Mesendoderm (in vitro differentiated cells): ENCODE measurements around the gene EIF4G3.

Source experiments
- DNase-seq: peaks from one replicate; pipeline ENCODE4 v3.0.0; 2013
- H2AK5ac ChIP-seq: 2 replicates; pipeline ENCODE4 v1.6.1; 2013; ENCODE audit warnings: low read length, inconsistent platforms
- H2BK120ac ChIP-seq: 2 replicates; pipeline ENCODE4 v1.6.1; 2013; ENCODE audit warnings: low read depth, mild to moderate bottlenecking, low read length, moderate library complexity, mixed read lengths
- H2BK15ac ChIP-seq: replicated peaks from 2 replicates; pipeline ENCODE4 v1.6.1; 2013; ENCODE audit warnings: low read depth, mild to moderate bottlenecking, moderate library complexity
- H2BK5ac ChIP-seq: 2 replicates; pipeline ENCODE4 v1.6.1; 2013; ENCODE audit warnings: low read length, inconsistent platforms
- H3K18ac ChIP-seq: 2 replicates; pipeline ENCODE4 v1.6.1; 2013; ENCODE audit warnings: mild to moderate bottlenecking, low read length, mixed read lengths
- H3K23ac ChIP-seq: one replicate; pipeline ENCODE4 v1.6.1; 2013; ENCODE audit warnings: low read length
- H3K27ac ChIP-seq: 2 replicates; pipeline ENCODE4 v1.5.1; 2013; ENCODE audit warnings: low read depth, mild to moderate bottlenecking, inconsistent platforms, low read length, moderate library complexity
- H3K27me3 ChIP-seq: 2 replicates; pipeline ENCODE4 v1.6.1; 2013; ENCODE audit warnings: low read length, control low read depth, mild to moderate bottlenecking, inconsistent platforms; ENCODE audit not compliant: insufficient read depth, poor library complexity
- H3K36me3 ChIP-seq: 2 replicates; pipeline ENCODE4 v1.6.1; 2013; ENCODE audit warnings: low read length, inconsistent platforms; ENCODE audit not compliant: control insufficient read depth, insufficient read depth
- H3K4ac ChIP-seq: one replicate; pipeline ENCODE4 v1.6.1; 2013; ENCODE audit warnings: low read depth, mild to moderate bottlenecking, low read length, moderate library complexity
- H3K4me1 ChIP-seq: 2 replicates; pipeline ENCODE4 v1.6.1; 2013; ENCODE audit warnings: low read depth, low read length, inconsistent platforms; ENCODE audit not compliant: control insufficient read depth
- H3K4me2 ChIP-seq: 2 replicates; pipeline ENCODE4 v1.6.1; 2013; ENCODE audit warnings: low read length
- H3K4me3 ChIP-seq: 2 replicates; pipeline ENCODE4 v1.5.1; 2013; ENCODE audit warnings: mild to moderate bottlenecking, low read length
- H3K56ac ChIP-seq: one replicate; pipeline ENCODE4 v1.6.1; 2013; ENCODE audit warnings: low read length
- H3K79me1 ChIP-seq: 2 replicates; pipeline ENCODE4 v1.6.1; 2013; ENCODE audit warnings: low read length, inconsistent platforms
- H3K79me2 ChIP-seq: 2 replicates; pipeline ENCODE4 v1.6.1; 2013; ENCODE audit warnings: mild to moderate bottlenecking, low read length; ENCODE audit not compliant: control insufficient read depth, insufficient read depth
- H3K9ac ChIP-seq: 2 replicates; pipeline ENCODE4 v1.6.1; 2013; ENCODE audit warnings: low read length, inconsistent platforms
- H4K5ac ChIP-seq: one replicate; pipeline ENCODE4 v1.6.1; 2013; ENCODE audit warnings: low read length
- H4K8ac ChIP-seq: one replicate; pipeline ENCODE4 v1.6.1; 2013; ENCODE audit warnings: low read depth, mild to moderate bottlenecking, control low read depth, low read length, moderate library complexity
- WGBS: extraction: QIAGEN DNeasy Blood & Tissue Kit; methylation state at CpG from one replicate; pipeline ENCODE4 v1.1.7; 2013; ENCODE audit warnings: low lambda C conversion rate, missing lambda C conversion rate; ENCODE audit not compliant: insufficient coverage; ENCODE audit errors: extremely low coverage; 5-methylcytosine and 5-hydroxymethylcytosine counted together

The EIF4G3 gene

GRCh38 chr1:21121764-21122471 is 54.8 kb downstream of the EIF4G3 start:
- Histone ChIP-seq H2BK5ac (no peak overlapping the region), H3K4me2 (no peak overlapping the region), H3K18ac (no peak overlapping the region), H4K5ac (no peak overlapping the region), H3K9ac (no peak overlapping the region), H2AK5ac (no peak overlapping the region), H3K36me3 (no peaks in the 10 kb centered on the region), H3K23ac (no peak overlapping the region), H2BK120ac (no peak overlapping the region), H3K79me1 (peaks cover 2% of the 10 kb centered on the region), H3K56ac (no peak overlapping the region), H3K4me1 (no peaks in the 10 kb centered on the region), H3K27ac (no peak overlapping the region), H3K27me3 (no peaks in the 10 kb centered on the region), H3K79me2 (peaks cover 2% of the 10 kb centered on the region), H4K8ac (no peak overlapping the region), H2BK15ac (no peak overlapping the region), H3K4me3 (no peak overlapping the region), H3K4ac (no peak overlapping the region)
- no CpG with 5 or more reads among the region's 4 CpGs for WGBS
- DNase-seq: no peak

- H2AK5ac ChIP-seq: no peak overlapping the region
- H2BK5ac ChIP-seq: no peak overlapping the region
- peak; percentile 6 for DNase-seq
- no peak overlapping the region for H3K27ac ChIP-seq
- no peaks in the 10 kb centered on the region for H3K36me3 ChIP-seq
- no peaks in the 10 kb centered on the region for H3K4me1 ChIP-seq
- no peak overlapping the region for H2BK15ac ChIP-seq
- H3K79me2 ChIP-seq: no peaks in the 10 kb centered on the region
- H3K18ac ChIP-seq: no peak overlapping the region
- no CpG with 5 or more reads among the region's 6 CpGs for WGBS
- no peak overlapping the region for H3K4me3 ChIP-seq
- no peak overlapping the region for H3K9ac ChIP-seq
- H3K4me2 ChIP-seq: no peak overlapping the region
- H4K5ac ChIP-seq: no peak overlapping the region
- H3K56ac ChIP-seq: no peak overlapping the region
- peaks cover 2% of the 10 kb centered on the region for H3K79me1 ChIP-seq
- H3K23ac ChIP-seq: no peak overlapping the region
- H2BK120ac ChIP-seq: no peak overlapping the region
- H3K27me3 ChIP-seq: no peaks in the 10 kb centered on the region
- H3K4ac ChIP-seq: no peak overlapping the region
- no peak overlapping the region for H4K8ac ChIP-seq
Observed at GRCh38 chr1:21118167-21118566, 58.5 kb downstream of the EIF4G3 start.

GRCh38 chr1:21117597-21118001 is 59.1 kb downstream of the EIF4G3 start:
- WGBS: no CpG with 5 or more reads among the region's 2 CpGs
- no peak overlapping the region for H3K27ac ChIP-seq

GRCh38 chr1:21117159-21117558 is 59.5 kb downstream of the EIF4G3 start:
- Histone ChIP-seq H3K56ac (no peak overlapping the region), H3K79me2 (no peaks in the 10 kb centered on the region), H3K4me1 (no peaks in the 10 kb centered on the region), H3K18ac (no peak overlapping the region), H2BK5ac (no peak overlapping the region), H3K79me1 (peaks cover 2% of the 10 kb centered on the region), H2BK120ac (no peak overlapping the region), H2BK15ac (no peak overlapping the region), H3K4me2 (no peak overlapping the region), H3K4me3 (no peak overlapping the region), H4K5ac (no peak overlapping the region), H3K36me3 (no peaks in the 10 kb centered on the region), H4K8ac (no peak overlapping the region), H3K27ac (no peak overlapping the region), H3K23ac (no peak overlapping the region), H3K4ac (no peak overlapping the region), H2AK5ac (no peak overlapping the region), H3K9ac (no peak overlapping the region), H3K27me3 (no peaks in the 10 kb centered on the region)
- WGBS: no CpG with 5 or more reads among the region's 1 CpG
- no peak for DNase-seq

More at GRCh38 chr1:21117597-21118001, 59.1 kb downstream of the EIF4G3 start:
- no peaks in the 10 kb centered on the region for H3K4me1 ChIP-seq
- H3K4ac ChIP-seq: no peak overlapping the region
- no peak overlapping the region for H4K8ac ChIP-seq
- no peak overlapping the region for H3K4me3 ChIP-seq
- H3K56ac ChIP-seq: no peak overlapping the region
- H2BK15ac ChIP-seq: no peak overlapping the region
- H3K36me3 ChIP-seq: no peaks in the 10 kb centered on the region
- H3K18ac ChIP-seq: no peak overlapping the region
- no peaks in the 10 kb centered on the region for H3K79me2 ChIP-seq
- H2BK5ac ChIP-seq: no peak overlapping the region
- H2AK5ac ChIP-seq: no peak overlapping the region
- H3K9ac ChIP-seq: no peak overlapping the region
- H2BK120ac ChIP-seq: no peak overlapping the region
- H3K27me3 ChIP-seq: no peaks in the 10 kb centered on the region
- H3K4me2 ChIP-seq: no peak overlapping the region
- no peak overlapping the region for H4K5ac ChIP-seq
- no peak for DNase-seq
- H3K79me1 ChIP-seq: peaks cover 2% of the 10 kb centered on the region
- no peak overlapping the region for H3K23ac ChIP-seq

- Histone ChIP-seq H3K4ac (no peak overlapping the region), H3K36me3 (no peaks in the 10 kb centered on the region), H3K56ac (no peak overlapping the region), H4K8ac (no peak overlapping the region), H3K23ac (no peak overlapping the region), H3K27ac (no peak overlapping the region), H3K4me3 (no peak overlapping the region), H3K79me1 (peaks cover 2% of the 10 kb centered on the region), H3K27me3 (no peaks in the 10 kb centered on the region), H2BK15ac (no peak overlapping the region), H3K9ac (no peak overlapping the region), H2BK120ac (no peak overlapping the region), H4K5ac (no peak overlapping the region), H3K4me2 (no peak overlapping the region), H2AK5ac (no peak overlapping the region), H2BK5ac (no peak overlapping the region), H3K79me2 (no peaks in the 10 kb centered on the region), H3K18ac (no peak overlapping the region), H3K4me1 (no peaks in the 10 kb centered on the region)
- no CpG with 5 or more reads among the region's 2 CpGs for WGBS
- no peak for DNase-seq
Observed at GRCh38 chr1:21115098-21115760, 61.5 kb downstream of the EIF4G3 start.
